ENCODE measurements around the gene AGPAT3.
A peak's percentile ranks its signal among the peaks of the same experiment; 100 is the strongest.

The AGPAT3 gene

GRCh38 chr21:43827015-43827611, 37.9 kb upstream of the AGPAT3 start (continued):
- TF ChIP-seq ZSCAN18 (tag by site-specific recombination; IDR thresholded peaks at IDR 0.05) (no peak), ZBTB20 (tag by site-specific recombination; IDR thresholded peaks at IDR 0.05) (no peak), ZNF596 (tag by site-specific recombination; IDR thresholded peaks at IDR 0.05) (no peak), YY2 (tag by site-specific recombination; IDR thresholded peaks at IDR 0.05) (no peak), ZNF48 (tag by site-specific recombination; IDR thresholded peaks at IDR 0.05) (no peak), ZIC2 (tag by site-specific recombination; IDR thresholded peaks at IDR 0.05) (peak; percentile 39; the same call in 1 of the 2 replicates), ZNF423 (tag by site-specific recombination; IDR thresholded peaks at IDR 0.05) (no peak), EGR2 (tag by site-specific recombination; IDR thresholded peaks at IDR 0.05; ENCODE audit: low read depth) (no peak), ZNF121 (tag by site-specific recombination; IDR thresholded peaks at IDR 0.05) (peak; percentile 98), KLF10 (tag by site-specific recombination; IDR thresholded peaks at IDR 0.05) (no peak), ZNF580 (tag by site-specific recombination; IDR thresholded peaks at IDR 0.05) (peak; percentile 69; the same call in 1 of the 2 replicates), ZNF510 (tag by site-specific recombination; IDR thresholded peaks at IDR 0.05; ENCODE audit: insufficient replicate concordance) (no peak), ZNF394 (tag by site-specific recombination; IDR thresholded peaks at IDR 0.05; ENCODE audit: borderline replicate concordance) (no peak; the same call in 1 of the 2 replicates), SALL2 (tag by site-specific recombination; IDR thresholded peaks at IDR 0.05; ENCODE audit: borderline replicate concordance) (no peak), ZNF184 (tag by site-specific recombination; IDR thresholded peaks at IDR 0.05) (0 out of 2 replicates have a peak, but pooled peaks have one; percentile 49), ZNF2 (tag by site-specific recombination; IDR thresholded peaks at IDR 0.05) (no peak), PATZ1 (tag by site-specific recombination; IDR thresholded peaks at IDR 0.05) (peak; percentile 67), OVOL3 (tag by site-specific recombination; IDR thresholded peaks at IDR 0.05) (no peak), ZNF341 (tag by site-specific recombination; IDR thresholded peaks at IDR 0.05; ENCODE audit: low read depth) (no peak), ZNF670 (tag by site-specific recombination; IDR thresholded peaks at IDR 0.05; ENCODE audit: low read depth) (no peak), BCL6B (tag by site-specific recombination; IDR thresholded peaks at IDR 0.05) (no peak), ZBTB11 (tag by site-specific recombination; conservative IDR thresholded peaks at IDR 0.05; ENCODE audit: low read depth) (no peak), ZBTB17 (tag by site-specific recombination; IDR thresholded peaks at IDR 0.05) (0 out of 2 replicates have a peak, but pooled peaks have one; percentile 42), HOXA7 (CRISPR knock-in tag; IDR thresholded peaks at IDR 0.05; ENCODE audit: borderline replicate concordance) (no peak), KLF7 (tag by site-specific recombination; IDR thresholded peaks at IDR 0.05; ENCODE audit: borderline replicate concordance) (no peak), ZNF174 (tag by site-specific recombination; IDR thresholded peaks at IDR 0.05) (no peak), ZSCAN30 (tag by site-specific recombination; IDR thresholded peaks at IDR 0.05) (no peak), CTCF (tag by site-specific recombination; IDR thresholded peaks at IDR 0.05) (no peak), ZNF639 (tag by site-specific recombination; IDR thresholded peaks at IDR 0.05) (peak; percentile 75; the same call in 1 of the 2 replicates)
